Testis (tissue), 2 donors: ENCODE data around the gene KIF18B.

Experiments used
- CTCF ChIP-seq, 3 experiments: fragments of 450-650 bp in 2 of 3; fragments of 200-600 bp in 1 of 3; sonication (generic) in 1 of 3; IDR thresholded peaks; one replicate each; pipeline ENCODE4 v1.5.1; 2016 to 2019; ENCODE audit warnings: antibody characterized with exemption in 3 of 3, mild to moderate bottlenecking in 2 of 3, moderate library complexity in 1 of 3
- POLR2A ChIP-seq: fragments of 450-650 bp; IDR thresholded peaks from one replicate; pipeline ENCODE4 v1.6.1; 2017; ENCODE audit warnings: antibody characterized with exemption, mild to moderate bottlenecking, moderate library complexity

- TF ChIP-seq POLR2A (no peak), CTCF (IDR thresholded peaks at IDR 0.05) (no peak)
Observed at GRCh38 chr17:44906010-44906646, 41.4 kb downstream of the KIF18B start.
